Endothelial cell of umbilical vein (primary cell): ENCODE measurements around the gene NR6A1. TPM values are rescaled to one million over a fixed set of nuclear protein-coding genes. Genes with fewer than 3 reads are reported as not detected.
"Not testable (repeated sequence)": the region's sequence is repeated elsewhere in the genome, so short reads cannot be mapped to it uniquely, and the experiment has no call there.

Source experiments
- BruUV-seq: library from RNA; stranded (reverse); fragments of 400-500 nt; replicated peaks from 2 replicates; lab custom pipeline; 2021; lab: Mats Ljungman, UMichigan
- CTCF ChIA-PET: fragments of 300-600, 350-600 bp; sonication (Branson Sonifier 250); formaldehyde crosslinking; loops from one replicate; lab custom pipeline; 2021; ENCODE audit warnings: antibody characterized with exemption, inconsistent platforms; lab: Charles Lee
- POLR2A ChIA-PET: fragments of 300-600, 350-600 bp; sonication (Branson Sonifier 250); formaldehyde crosslinking; loops from one replicate; lab custom pipeline; 2021; ENCODE audit warnings: antibody characterized with exemption, inconsistent platforms; lab: Charles Lee
- DNase-seq: peaks from one replicate; pipeline ENCODE4 v3.0.0-alpha.2; 2011; ENCODE audit warnings: low read depth, low spot score
- FAIRE-seq: peaks from 2 replicates; lab custom pipeline; 2011; peaks lifted over from hg19 to GRCh38; lab: Jason Lieb, UNC
- H2AFZ ChIP-seq: 2 replicates; pipeline ENCODE4 v1.6.0; 2012; ENCODE audit warnings: low read depth, low read length, control low read depth, inconsistent platforms
- H3K27ac ChIP-seq: 2 replicates; pipeline ENCODE4 v1.5.1; 2011; ENCODE audit warnings: low read depth, mild to moderate bottlenecking, control low read depth, low read length, moderate library complexity; ENCODE audit not compliant: insufficient read depth
- H3K27me3 ChIP-seq, 2 experiments: 2 replicates each; pipeline versions ENCODE4 v1.6.0 to v1.6.1; 2011; ENCODE audit warnings: low read length in 2 of 2, mixed read lengths in 1 of 2; ENCODE audit not compliant: control insufficient read depth in 2 of 2, insufficient read depth in 2 of 2
- H3K36me3 ChIP-seq, 2 experiments: 2 replicates in 1 of 2; 3 replicates in 1 of 2; pipeline ENCODE4 v1.5.1; 2011; ENCODE audit warnings: low read length in 2 of 2, mild to moderate bottlenecking in 1 of 2, moderate library complexity in 1 of 2; ENCODE audit not compliant: control insufficient read depth in 2 of 2, insufficient read depth in 2 of 2; ENCODE audit errors: extremely low read depth in 1 of 2
- H3K4me1 ChIP-seq: 3 replicates; pipeline ENCODE4 v1.5.1; 2011; ENCODE audit warnings: mild to moderate bottlenecking, low read length; ENCODE audit not compliant: control insufficient read depth, insufficient read depth; ENCODE audit errors: extremely low read depth
- H3K4me2 ChIP-seq: 2 replicates; pipeline ENCODE4 v1.6.1; 2011; ENCODE audit warnings: low read length, control low read depth, mixed read lengths; ENCODE audit not compliant: insufficient read depth
- H3K4me3 ChIP-seq, 3 experiments: fragments of 200-600 bp in 1 of 3; sonication (generic), shearing (Covaris generic) in 1 of 3; replicated peaks in 1 of 3; 2 replicates each; pipeline ENCODE4 v1.5.1; 2011 to 2016; ENCODE audit warnings: control low read depth in 3 of 3, low read length in 3 of 3, mild to moderate bottlenecking in 2 of 3, inconsistent platforms in 1 of 3, low read depth in 1 of 3, moderate library complexity in 1 of 3; ENCODE audit not compliant: insufficient read depth in 1 of 3
- H3K79me2 ChIP-seq: 2 replicates; pipeline ENCODE4 v1.6.0; 2012; ENCODE audit warnings: low read length, inconsistent platforms; ENCODE audit not compliant: control insufficient read depth, insufficient read depth
- H3K9ac ChIP-seq: replicated peaks from 2 replicates; pipeline ENCODE3; 2011; ENCODE audit warnings: low read length, control low read depth; ENCODE audit not compliant: insufficient read depth; ENCODE audit errors: extremely low read depth
- H3K9me1 ChIP-seq: replicated peaks from 3 replicates; pipeline ENCODE4 v1.6.0; 2011; ENCODE audit warnings: mild to moderate bottlenecking, low read length; ENCODE audit not compliant: control insufficient read depth, insufficient read depth; ENCODE audit errors: extremely low read depth
- H3K9me3 ChIP-seq: replicated peaks from 2 replicates; pipeline ENCODE4 v1.5.1; 2012; ENCODE audit warnings: low read length, inconsistent platforms; ENCODE audit not compliant: control insufficient read depth, insufficient read depth
- H4K20me1 ChIP-seq: replicated peaks from 2 replicates; pipeline ENCODE3; 2011; ENCODE audit warnings: mild to moderate bottlenecking, low read length; ENCODE audit not compliant: control insufficient read depth, insufficient read depth; ENCODE audit errors: extremely low read depth
- POLR2AphosphoS5 ChIP-seq: IDR thresholded peaks from 2 replicates; pipeline ENCODE4 v1.6.1; 2012; ENCODE audit warnings: low read depth, mild to moderate bottlenecking, control low read depth, low read length, moderate library complexity; ENCODE audit not compliant: insufficient read depth
- dilution Hi-C: fragments of 300-500 bp; cut with MboI; formaldehyde crosslinking; loops from one replicate; pipeline ENCODE4 v1.15.0; 2019; ENCODE audit warnings: low sequenced_read_pairs; ENCODE audit not compliant: extremely low pct_ligation_motif_present
- intact Hi-C: fragments of 100-400 bp; cut with micrococcal nuclease; formaldehyde crosslinking; loops from one replicate; pipeline ENCODE4 v1.10.0; 2022
- polyA plus RNA-seq, 4 experiments: library from polyadenylated mRNA; depleted of rRNA in 3 of 4; stranded (reverse) in 3 of 4; unstranded in 1 of 4; fragments of >200 nt; gene quantifications; 2 replicates each; pipeline versions ENCODE4 v1.2.1 to v1.2.3, GENCODE V29; 2011 to 2012; ENCODE audit warnings: missing spikeins in 1 of 4
- total RNA-seq: library from RNA; stranded (reverse); gene quantifications from 2 replicates; pipeline ENCODE4 v1.2.3, GENCODE V29; 2021
- TF ChIP-seq, protein P1 (sequence below): IDR thresholded peaks from 2 replicates; pipeline ENCODE4 v1.6.1; 2011; ENCODE audit not compliant: insufficient read depth, insufficient read length

Gene NR6A1
- total and polyA plus RNA-seq, 2 donors (not counting 3 experiments of a cell fraction or from before 2014, with no cell fraction given): 0.17 to 1.2 TPM

- dilution Hi-C loops: no loop called here
- FAIRE-seq (no peak), DNase-seq (no peak)
- Histone ChIP-seq H3K9me3 (no peaks in the 10 kb centered on the region), H3K27ac (no peak overlapping the region), H3K27me3 (peaks cover 19 to 24% of the 10 kb centered on the region in 2 experiments), H3K4me1 (peaks cover 16% of the 10 kb centered on the region), H3K36me3 (no peaks in the 10 kb centered on the region), H3K9me1 (no peaks in the 10 kb centered on the region), H3K9ac (no peak overlapping the region), H2AFZ (no peak overlapping the region), H3K79me2 (no peaks in the 10 kb centered on the region), H3K4me2 (no peak overlapping the region), H3K4me3 (no peak overlapping the region), H4K20me1 (no peaks in the 10 kb centered on the region)
- no TSS peak for BruUV-seq
- ChIA-PET POLR2A (no interaction called here), CTCF (interaction anchor here (0.8 to 11.2 kb wide), 12 partner anchors 8 to 598 kb away, joined by 3 to 967 read pairs (median 3); partner anchors contain the start of genes ARPC5L, RPL35, SCAI and WDR38)
- intact Hi-C loops: loop anchor here (1.0 to 5.0 kb wide), 5 partner anchors 80 to 601 kb away; partner anchors contain the start of genes HSPA5, SCAI and WDR38
- TF ChIP-seq POLR2AphosphoS5: no peak
- TF ChIP-seq, protein P1, sequence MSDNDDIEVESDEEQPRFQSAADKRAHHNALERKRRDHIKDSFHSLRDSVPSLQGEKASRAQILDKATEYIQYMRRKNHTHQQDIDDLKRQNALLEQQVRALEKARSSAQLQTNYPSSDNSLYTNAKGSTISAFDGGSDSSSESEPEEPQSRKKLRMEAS: no peak
Observed at GRCh38 chr9:124773473-124774128, 2.5 kb upstream of the NR6A1 start.

DNA sequence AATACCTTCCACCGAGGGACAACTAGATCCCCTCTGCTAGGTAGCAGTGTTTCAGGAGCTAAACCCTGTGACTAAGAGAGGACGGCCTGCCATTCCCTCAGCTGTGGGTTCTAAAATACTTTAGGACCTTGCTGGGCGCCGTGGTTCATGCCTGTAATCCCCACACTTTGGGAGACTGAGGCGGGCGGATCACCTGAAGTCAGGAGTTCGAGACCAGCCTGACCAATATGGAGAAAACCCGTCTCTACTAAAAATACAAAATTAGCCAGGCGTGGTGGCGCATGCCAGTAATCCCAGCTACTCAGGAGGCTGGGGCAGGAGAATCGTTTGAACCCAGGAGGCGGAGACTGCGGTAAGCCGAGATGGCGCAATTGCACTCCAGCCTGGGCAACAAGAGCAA lies 1.8 kb upstream of the NR6A1 start:
- H3K79me2 ChIP-seq, H3K36me3 ChIP-seq, dilution Hi-C loops, H4K20me1 ChIP-seq, H3K27ac ChIP-seq, H3K9ac ChIP-seq, BruUV-seq, POLR2A ChIA-PET, H2AFZ ChIP-seq, H3K9me1 ChIP-seq, H3K4me2 ChIP-seq, H3K4me3 ChIP-seq, FAIRE-seq, H3K9me3 ChIP-seq, DNase-seq: not testable (repeated sequence)
- H3K4me1 ChIP-seq: peaks cover 16% of the 10 kb centered on the region
- CTCF ChIA-PET: interaction anchor here (0.8 to 11.2 kb wide), 15 partner anchors 9 to 604 kb away, joined by 3 to 967 read pairs (median 7); partner anchors contain the start of genes ARPC5L, RPL35 and WDR38
- intact Hi-C loops: loop anchor here (5.0 kb wide), 1 partner anchor 469 kb away; the partner anchor contains the start of gene HSPA5
- H3K27me3 ChIP-seq: peaks cover 26 to 31% of the 10 kb centered on the region in 2 experiments
